HG03175 (cell line): Measurements from ENCODE around the gene GNAO1.

ENCODE experiments used
- ATAC-seq: cut with Tn5 transposase; IDR thresholded peaks from one replicate; pipeline ENCODE4 v1.9.1; 2021; ENCODE audit warnings: mild to moderate bottlenecking, moderate library complexity; ENCODE audit not compliant: unreplicated experiment

GNAO1 gene

GRCh38 chr16:56197192-56197992 lies 6.1 kb downstream of the GNAO1 start:
- ATAC-seq: no peak

GRCh38 chr16:56198006-56198754 lies 6.9 kb downstream of the GNAO1 start:
- no peak for ATAC-seq

- ATAC-seq: no peak
These were observed 7.4 kb downstream of the GNAO1 start for GRCh38 chr16:56198755-56199114.

- ATAC-seq: peak; percentile 61
These were observed 7.9 kb downstream of the GNAO1 start for GRCh38 chr16:56199164-56199563.

- no peak for ATAC-seq
These were observed 9.7 kb downstream of the GNAO1 start for GRCh38 chr16:56201030-56201429.

- ATAC-seq: peak; percentile 30
These were observed 10.7 kb downstream of the GNAO1 start for GRCh38 chr16:56202036-56202435.

GRCh38 chr16:56203052-56203451 lies 11.8 kb downstream of the GNAO1 start:
- peak; percentile 75 for ATAC-seq

GRCh38 chr16:56204816-56205215 lies 13.5 kb downstream of the GNAO1 start:
- ATAC-seq: no peak

GRCh38 chr16:56206951-56207350 lies 15.7 kb downstream of the GNAO1 start:
- no peak for ATAC-seq

GRCh38 chr16:56207421-56207820 lies 16.1 kb downstream of the GNAO1 start:
- no peak for ATAC-seq

GRCh38 chr16:56211435-56211981 lies 20.2 kb downstream of the GNAO1 start:
- ATAC-seq: no peak

- ATAC-seq: no peak
These were observed 20.9 kb downstream of the GNAO1 start for GRCh38 chr16:56212144-56212543.

- ATAC-seq: no peak
These were observed 30.7 kb downstream of the GNAO1 start for GRCh38 chr16:56221995-56222394.

- ATAC-seq: no peak
These were observed 31.2 kb downstream of the GNAO1 start for GRCh38 chr16:56222474-56222997.

GRCh38 chr16:56225017-56225742 lies 33.9 kb downstream of the GNAO1 start:
- no peak for ATAC-seq

- no peak for ATAC-seq
These were observed 34.9 kb downstream of the GNAO1 start for GRCh38 chr16:56226187-56226586.

GRCh38 chr16:56226845-56227525 lies 35.7 kb downstream of the GNAO1 start:
- no peak for ATAC-seq

- ATAC-seq: no peak
These were observed 36.6 kb downstream of the GNAO1 start for GRCh38 chr16:56227936-56228335.

GRCh38 chr16:56228476-56228875 lies 37.2 kb downstream of the GNAO1 start:
- ATAC-seq: no peak

- ATAC-seq: no peak
These were observed 42.7 kb downstream of the GNAO1 start for GRCh38 chr16:56233795-56234566.
